Endothelial cell of umbilical vein (primary cell): ENCODE measurements around the gene ATR. TPM values are rescaled to one million over a fixed set of nuclear protein-coding genes. Genes with fewer than 3 reads are reported as not detected.

ENCODE experiments used
- BruUV-seq: library from RNA; stranded (reverse); fragments of 400-500 nt; replicated peaks from 2 replicates; lab custom pipeline; 2021; lab: Mats Ljungman, UMichigan
- CTCF ChIA-PET: fragments of 300-600, 350-600 bp; sonication (Branson Sonifier 250); formaldehyde crosslinking; loops from one replicate; lab custom pipeline; 2021; ENCODE audit warnings: antibody characterized with exemption, inconsistent platforms; lab: Charles Lee
- POLR2A ChIA-PET: fragments of 300-600, 350-600 bp; sonication (Branson Sonifier 250); formaldehyde crosslinking; loops from one replicate; lab custom pipeline; 2021; ENCODE audit warnings: antibody characterized with exemption, inconsistent platforms; lab: Charles Lee
- DNase-seq: peaks from one replicate; pipeline ENCODE4 v3.0.0-alpha.2; 2011; ENCODE audit warnings: low read depth, low spot score
- FAIRE-seq: peaks from 2 replicates; lab custom pipeline; 2011; peaks lifted over from hg19 to GRCh38; lab: Jason Lieb, UNC
- H2AFZ ChIP-seq: 2 replicates; pipeline ENCODE4 v1.6.0; 2012; ENCODE audit warnings: low read depth, low read length, control low read depth, inconsistent platforms
- H3K27ac ChIP-seq: 2 replicates; pipeline ENCODE4 v1.5.1; 2011; ENCODE audit warnings: low read depth, mild to moderate bottlenecking, control low read depth, low read length, moderate library complexity; ENCODE audit not compliant: insufficient read depth
- H3K27me3 ChIP-seq, 2 experiments: 2 replicates each; pipeline versions ENCODE4 v1.6.0 to v1.6.1; 2011; ENCODE audit warnings: low read length in 2 of 2, mixed read lengths in 1 of 2; ENCODE audit not compliant: control insufficient read depth in 2 of 2, insufficient read depth in 2 of 2
- H3K36me3 ChIP-seq, 2 experiments: 2 replicates in 1 of 2; 3 replicates in 1 of 2; pipeline ENCODE4 v1.5.1; 2011; ENCODE audit warnings: low read length in 2 of 2, mild to moderate bottlenecking in 1 of 2, moderate library complexity in 1 of 2; ENCODE audit not compliant: control insufficient read depth in 2 of 2, insufficient read depth in 2 of 2; ENCODE audit errors: extremely low read depth in 1 of 2
- H3K4me1 ChIP-seq: 3 replicates; pipeline ENCODE4 v1.5.1; 2011; ENCODE audit warnings: mild to moderate bottlenecking, low read length; ENCODE audit not compliant: control insufficient read depth, insufficient read depth; ENCODE audit errors: extremely low read depth
- H3K4me2 ChIP-seq: 2 replicates; pipeline ENCODE4 v1.6.1; 2011; ENCODE audit warnings: low read length, control low read depth, mixed read lengths; ENCODE audit not compliant: insufficient read depth
- H3K4me3 ChIP-seq, 3 experiments: fragments of 200-600 bp in 1 of 3; sonication (generic), shearing (Covaris generic) in 1 of 3; replicated peaks in 1 of 3; 2 replicates each; pipeline ENCODE4 v1.5.1; 2011 to 2016; ENCODE audit warnings: control low read depth in 3 of 3, low read length in 3 of 3, mild to moderate bottlenecking in 2 of 3, inconsistent platforms in 1 of 3, low read depth in 1 of 3, moderate library complexity in 1 of 3; ENCODE audit not compliant: insufficient read depth in 1 of 3
- H3K79me2 ChIP-seq: 2 replicates; pipeline ENCODE4 v1.6.0; 2012; ENCODE audit warnings: low read length, inconsistent platforms; ENCODE audit not compliant: control insufficient read depth, insufficient read depth
- H3K9ac ChIP-seq: replicated peaks from 2 replicates; pipeline ENCODE3; 2011; ENCODE audit warnings: low read length, control low read depth; ENCODE audit not compliant: insufficient read depth; ENCODE audit errors: extremely low read depth
- H3K9me1 ChIP-seq: replicated peaks from 3 replicates; pipeline ENCODE4 v1.6.0; 2011; ENCODE audit warnings: mild to moderate bottlenecking, low read length; ENCODE audit not compliant: control insufficient read depth, insufficient read depth; ENCODE audit errors: extremely low read depth
- H3K9me3 ChIP-seq: replicated peaks from 2 replicates; pipeline ENCODE4 v1.5.1; 2012; ENCODE audit warnings: low read length, inconsistent platforms; ENCODE audit not compliant: control insufficient read depth, insufficient read depth
- H4K20me1 ChIP-seq: replicated peaks from 2 replicates; pipeline ENCODE3; 2011; ENCODE audit warnings: mild to moderate bottlenecking, low read length; ENCODE audit not compliant: control insufficient read depth, insufficient read depth; ENCODE audit errors: extremely low read depth
- EZH2 ChIP-seq: IDR thresholded peaks from 2 replicates; pipeline ENCODE4 v1.6.1; 2012; ENCODE audit warnings: borderline replicate concordance, low read depth, mild to moderate bottlenecking, moderate library complexity, low read length, inconsistent platforms; ENCODE audit not compliant: severe bottlenecking
- FOS ChIP-seq: IDR thresholded peaks from 2 replicates; pipeline ENCODE4 v1.6.1; 2011; ENCODE audit warnings: mild to moderate bottlenecking, low read length, moderate library complexity, borderline replicate concordance; ENCODE audit not compliant: insufficient read depth
- GATA2 ChIP-seq: IDR thresholded peaks from 2 replicates; pipeline ENCODE4 v1.7.0; 2011; ENCODE audit warnings: low read depth, mild to moderate bottlenecking, moderate library complexity, mixed read lengths, low read length; ENCODE audit not compliant: insufficient read length, insufficient read depth
- JUN ChIP-seq: IDR thresholded peaks from 2 replicates; pipeline ENCODE4 v1.6.1; 2011; ENCODE audit warnings: borderline replicate concordance, low read depth; ENCODE audit not compliant: insufficient read length, insufficient read depth
- MYC ChIP-seq: IDR thresholded peaks from one replicate; pipeline ENCODE4 v1.6.1; 2011; ENCODE audit warnings: mild to moderate bottlenecking, low read depth, low read length
- POLR2A ChIP-seq: IDR thresholded peaks from 2 replicates; pipeline ENCODE4 v1.6.1; 2012; ENCODE audit warnings: low read depth, mild to moderate bottlenecking, control low read depth, low read length
- POLR2AphosphoS5 ChIP-seq: IDR thresholded peaks from 2 replicates; pipeline ENCODE4 v1.6.1; 2012; ENCODE audit warnings: low read depth, mild to moderate bottlenecking, control low read depth, low read length, moderate library complexity; ENCODE audit not compliant: insufficient read depth
- dilution Hi-C: fragments of 300-500 bp; cut with MboI; formaldehyde crosslinking; loops from one replicate; pipeline ENCODE4 v1.15.0; 2019; ENCODE audit warnings: low sequenced_read_pairs; ENCODE audit not compliant: extremely low pct_ligation_motif_present
- intact Hi-C: fragments of 100-400 bp; cut with micrococcal nuclease; formaldehyde crosslinking; loops from one replicate; pipeline ENCODE4 v1.10.0; 2022
- polyA plus RNA-seq, 4 experiments: library from polyadenylated mRNA; depleted of rRNA in 3 of 4; stranded (reverse) in 3 of 4; unstranded in 1 of 4; fragments of >200 nt; gene quantifications; 2 replicates each; pipeline versions ENCODE4 v1.2.1 to v1.2.3, GENCODE V29; 2011 to 2012; ENCODE audit warnings: missing spikeins in 1 of 4
- total RNA-seq: library from RNA; stranded (reverse); gene quantifications from 2 replicates; pipeline ENCODE4 v1.2.3, GENCODE V29; 2021
- TF ChIP-seq, protein P1 (sequence below), 2 donors: IDR thresholded peaks; 1 replicate in 1 of 2; 2 replicates in 1 of 2; pipeline ENCODE4 v1.5.1; 2011; ENCODE audit warnings: low read length in 2 of 2, mild to moderate bottlenecking in 2 of 2, moderate library complexity in 2 of 2, control low read depth in 1 of 2, inconsistent platforms in 1 of 2, low read depth in 1 of 2; ENCODE audit not compliant: insufficient read depth in 1 of 2; ENCODE audit errors: extremely low read depth in 1 of 2
- TF ChIP-seq, protein P2 (sequence below): IDR thresholded peaks from 2 replicates; pipeline ENCODE4 v1.6.1; 2011; ENCODE audit not compliant: insufficient read depth, insufficient read length

Gene ATR
- total and polyA plus RNA-seq, 2 donors (not counting 3 experiments of a cell fraction or from before 2014, with no cell fraction given): 6.3 to 23.6 TPM

- H3K4me1 ChIP-seq: no peaks in the 10 kb centered on the region
- no peak overlapping the region for H3K4me3 ChIP-seq
- no peaks in the 10 kb centered on the region for H3K79me2 ChIP-seq
- no peak overlapping the region for H3K9ac ChIP-seq
- H3K4me2 ChIP-seq: no peak overlapping the region
- CTCF ChIA-PET: interaction anchor here (1.5 to 1.8 kb wide), 2 partner anchors 8 to 9 kb away, joined by 4 read pairs; no protein-coding TSS in a partner anchor
- H2AFZ ChIP-seq: no peak overlapping the region
- no peak overlapping the region for H3K27ac ChIP-seq
- intact Hi-C loops (no loop called here), dilution Hi-C loops (no loop called here)
- FAIRE-seq (no peak), DNase-seq (no peak)
- TF ChIP-seq JUN (no peak), FOS (no peak), EZH2 (no peak), POLR2A (no peak), POLR2AphosphoS5 (no peak), GATA2 (no peak), MYC (no peak)
- TF ChIP-seq, protein P1, sequence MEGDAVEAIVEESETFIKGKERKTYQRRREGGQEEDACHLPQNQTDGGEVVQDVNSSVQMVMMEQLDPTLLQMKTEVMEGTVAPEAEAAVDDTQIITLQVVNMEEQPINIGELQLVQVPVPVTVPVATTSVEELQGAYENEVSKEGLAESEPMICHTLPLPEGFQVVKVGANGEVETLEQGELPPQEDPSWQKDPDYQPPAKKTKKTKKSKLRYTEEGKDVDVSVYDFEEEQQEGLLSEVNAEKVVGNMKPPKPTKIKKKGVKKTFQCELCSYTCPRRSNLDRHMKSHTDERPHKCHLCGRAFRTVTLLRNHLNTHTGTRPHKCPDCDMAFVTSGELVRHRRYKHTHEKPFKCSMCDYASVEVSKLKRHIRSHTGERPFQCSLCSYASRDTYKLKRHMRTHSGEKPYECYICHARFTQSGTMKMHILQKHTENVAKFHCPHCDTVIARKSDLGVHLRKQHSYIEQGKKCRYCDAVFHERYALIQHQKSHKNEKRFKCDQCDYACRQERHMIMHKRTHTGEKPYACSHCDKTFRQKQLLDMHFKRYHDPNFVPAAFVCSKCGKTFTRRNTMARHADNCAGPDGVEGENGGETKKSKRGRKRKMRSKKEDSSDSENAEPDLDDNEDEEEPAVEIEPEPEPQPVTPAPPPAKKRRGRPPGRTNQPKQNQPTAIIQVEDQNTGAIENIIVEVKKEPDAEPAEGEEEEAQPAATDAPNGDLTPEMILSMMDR (IDR thresholded peaks at IDR 0.05; ENCODE audit: extremely low read depth in 1 of 2, insufficient read depth in 1 of 2, low read depth in 1 of 2, low read length in 2 of 2): no peak
- TF ChIP-seq, protein P2, sequence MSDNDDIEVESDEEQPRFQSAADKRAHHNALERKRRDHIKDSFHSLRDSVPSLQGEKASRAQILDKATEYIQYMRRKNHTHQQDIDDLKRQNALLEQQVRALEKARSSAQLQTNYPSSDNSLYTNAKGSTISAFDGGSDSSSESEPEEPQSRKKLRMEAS: no peak
- H4K20me1 ChIP-seq: no peaks in the 10 kb centered on the region
- no peaks in the 10 kb centered on the region for H3K27me3 ChIP-seq
- peaks cover 3 to 6% of the 10 kb centered on the region in 2 experiments for H3K36me3 ChIP-seq
- no peaks in the 10 kb centered on the region for H3K9me3 ChIP-seq
- BruUV-seq: no TSS peak
- peaks cover 3% of the 10 kb centered on the region for H3K9me1 ChIP-seq
- POLR2A ChIA-PET: no interaction called here
Observed at GRCh38 chr3:142536519-142536918, 42.0 kb downstream of the ATR start.
